HepG2 (cell line): ENCODE data around the gene VPS13D.

Experiments
- EZH2 ChIP-seq: conservative IDR thresholded peaks from 2 replicates; pipeline ENCODE4 v1.6.1; 2012; ENCODE audit warnings: mild to moderate bottlenecking, low read depth, low read length, moderate library complexity
- HCFC1 ChIP-seq: fragments of 150-350 bp; IDR thresholded peaks from 2 replicates; pipeline ENCODE4 v1.6.1; 2014; ENCODE audit warnings: low read depth, low read length
- NR2F6 ChIP-seq, 2 experiments: IDR thresholded peaks; 2 replicates each; pipeline ENCODE4 v1.6.1; 2016; ENCODE audit warnings: antibody characterized with exemption in 1 of 2, mild to moderate bottlenecking in 1 of 2
- RAD51 ChIP-seq: fragments of 450-650 bp; IDR thresholded peaks from 2 replicates; pipeline ENCODE4 v1.6.1; 2016; ENCODE audit warnings: borderline replicate concordance
- RBM22 ChIP-seq: fragments of 200-400 bp; formaldehyde crosslinking; optimal IDR thresholded peaks from 2 replicates; pipeline ENCODE3; 2017; ENCODE audit warnings: mild to moderate bottlenecking, low read length, moderate library complexity
- SALL2 ChIP-seq: sonication (generic); formaldehyde crosslinking; IDR thresholded peaks from 2 replicates; pipeline ENCODE4 v1.8.1; 2023; ENCODE audit warnings: mild to moderate bottlenecking, missing genetic modification reagents, inconsistent platforms
- TOPORS ChIP-seq: sonication (generic); formaldehyde crosslinking; IDR thresholded peaks from 2 replicates; pipeline ENCODE4 v1.8.0; 2023; ENCODE audit warnings: mild to moderate bottlenecking, missing genetic modification reagents
- U2AF2 ChIP-seq: fragments of 200-400 bp; formaldehyde crosslinking; IDR thresholded peaks from 2 replicates; pipeline ENCODE4 v1.6.1; 2017; ENCODE audit warnings: low read depth, mild to moderate bottlenecking, low read length
- ZBTB38 ChIP-seq: sonication (generic); formaldehyde crosslinking; IDR thresholded peaks from 2 replicates; pipeline ENCODE4 v1.5.1; 2020; ENCODE audit warnings: mild to moderate bottlenecking, missing genetic modification reagents
- ZNF24 ChIP-seq: fragments of 450-650 bp; IDR thresholded peaks from 2 replicates; pipeline ENCODE4 v1.6.1; 2017; ENCODE audit warnings: antibody characterized with exemption, mild to moderate bottlenecking

- TF ChIP-seq RBM22 (no peak), TOPORS (CRISPR knock-in tag) (no peak), ZNF24 (no peak), SALL2 (CRISPR knock-in tag) (no peak), NR2F6 (IDR thresholded peaks at IDR 0.05) (no peak), NR2F6 (CRISPR knock-in tag; IDR thresholded peaks at IDR 0.05) (no peak), U2AF2 (no peak), RAD51 (no peak), HCFC1 (no peak), ZBTB38 (CRISPR knock-in tag) (no peak), EZH2 (no peak)
Observed at GRCh38 chr1:12209495-12209832, 20.4 kb upstream of the VPS13D start.
